Right lobe of liver (tissue), 4 donors: Measurements from ENCODE around the gene DRAXIN.

ENCODE experiments used
- POLR2A ChIP-seq: fragments of 450-650 bp; IDR thresholded peaks from one replicate; pipeline ENCODE4 v1.6.1; 2017; ENCODE audit warnings: antibody characterized with exemption, mild to moderate bottlenecking
- TF ChIP-seq, protein P1 (sequence below), 4 donors: fragments of 200-600 bp in 3 of 4; fragments of 450-650 bp in 1 of 4; IDR thresholded peaks; one replicate each; pipeline versions ENCODE4 v1.5.1 to v1.8.0; 2016 to 2022; ENCODE audit warnings: antibody characterized with exemption in 4 of 4, mild to moderate bottlenecking in 2 of 4
- donor health status: DM: no; HTN: no; CAD: no.
- donor health status: DM: no; HTN: no; CAD: no.
- donor health status: DM: no; HTN: yes; CAD: no.

DNA sequence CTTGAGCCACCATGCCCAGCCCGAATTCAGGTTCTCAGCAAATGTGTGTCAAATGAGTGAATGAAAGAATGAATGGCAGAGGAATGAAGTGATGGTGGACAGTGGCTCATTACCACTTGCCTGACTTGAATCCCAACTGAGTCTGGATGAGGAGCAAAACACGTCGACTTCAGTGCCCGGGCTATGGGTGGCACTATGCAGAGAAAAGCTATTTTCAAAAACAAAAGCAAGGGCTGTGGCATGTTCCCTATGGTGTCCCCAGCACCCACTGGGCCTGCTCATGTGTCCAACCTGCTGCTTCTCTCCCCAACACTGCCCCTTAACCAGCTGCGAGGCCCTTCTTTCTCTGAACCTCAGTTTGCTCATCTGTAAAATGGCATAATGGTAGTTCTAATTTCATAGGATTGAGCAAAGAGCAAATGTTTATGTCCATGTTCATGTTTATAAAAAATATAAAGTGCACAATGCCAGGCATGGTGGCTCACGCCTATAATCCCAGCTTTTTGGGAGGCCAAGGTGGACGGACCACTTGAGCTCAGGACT lies 6.2 kb upstream of the DRAXIN start:
- TF ChIP-seq POLR2A, result no peak
- TF ChIP-seq, protein P1, sequence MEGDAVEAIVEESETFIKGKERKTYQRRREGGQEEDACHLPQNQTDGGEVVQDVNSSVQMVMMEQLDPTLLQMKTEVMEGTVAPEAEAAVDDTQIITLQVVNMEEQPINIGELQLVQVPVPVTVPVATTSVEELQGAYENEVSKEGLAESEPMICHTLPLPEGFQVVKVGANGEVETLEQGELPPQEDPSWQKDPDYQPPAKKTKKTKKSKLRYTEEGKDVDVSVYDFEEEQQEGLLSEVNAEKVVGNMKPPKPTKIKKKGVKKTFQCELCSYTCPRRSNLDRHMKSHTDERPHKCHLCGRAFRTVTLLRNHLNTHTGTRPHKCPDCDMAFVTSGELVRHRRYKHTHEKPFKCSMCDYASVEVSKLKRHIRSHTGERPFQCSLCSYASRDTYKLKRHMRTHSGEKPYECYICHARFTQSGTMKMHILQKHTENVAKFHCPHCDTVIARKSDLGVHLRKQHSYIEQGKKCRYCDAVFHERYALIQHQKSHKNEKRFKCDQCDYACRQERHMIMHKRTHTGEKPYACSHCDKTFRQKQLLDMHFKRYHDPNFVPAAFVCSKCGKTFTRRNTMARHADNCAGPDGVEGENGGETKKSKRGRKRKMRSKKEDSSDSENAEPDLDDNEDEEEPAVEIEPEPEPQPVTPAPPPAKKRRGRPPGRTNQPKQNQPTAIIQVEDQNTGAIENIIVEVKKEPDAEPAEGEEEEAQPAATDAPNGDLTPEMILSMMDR (IDR thresholded peaks at IDR 0.05), result no peak
